ENCODE results near the gene GRN.

GRCh38 chr17:44351961-44352827 is 7.1 kb downstream of the GRN start:
- TF ChIP-seq ZNF687 (CRISPR knock-in tag; IDR thresholded peaks at IDR 0.05) (no peak), SP1 (IDR thresholded peaks at IDR 0.05) (no peak), SP1 (CRISPR knock-in tag; IDR thresholded peaks at IDR 0.05) (no peak)
